ENCODE results near the gene CAST. TPM values are rescaled to one million over a fixed set of nuclear protein-coding genes. Genes with fewer than 3 reads are reported as not detected.

Gene CAST
- total and polyA plus RNA-seq, 10 donors, result 30.0 to 233 (median 185) TPM

GRCh38 chr5:96752341-96753016, 90.3 kb downstream of the CAST start:
- no peak for DNase-seq
- H3K36me3 ChIP-seq, result peaks cover 7 to 98% (median 80%) of the 10 kb centered on the region in 6 donors
- intact Hi-C loops (cut with DNase I; ENCODE audit: low total_unique reads), result loop anchor here (2.0 kb wide), 1 partner anchor 410 kb away; no protein-coding TSS in a partner anchor

GRCh38 chr5:96753017-96753397, 90.8 kb downstream of the CAST start:
- Histone ChIP-seq H3K36me3 (peaks cover 7 to 98% (median 79%) of the 10 kb centered on the region in 6 donors), H3K27me3 (replicated peaks in 1 of 7) (no peaks in the 10 kb centered on the region), H3K4me3 (no peak overlapping the region), H3K9me3 (no peaks in the 10 kb centered on the region), H3K4me1 (peaks cover 0 to 7% (median 0%) of the 10 kb centered on the region in 6 donors), H3K27ac (no peak overlapping the region)
- intact Hi-C loops (cut with DNase I; ENCODE audit: low total_unique reads), result loop anchor here (2.0 kb wide), 1 partner anchor 410 kb away; no protein-coding TSS in a partner anchor
- no peak for TF ChIP-seq POLR2AphosphoS5 (IDR thresholded peaks at IDR 0.05)
- no peak for TF ChIP-seq POLR2A (IDR thresholded peaks at IDR 0.05)
- TF ChIP-seq CTCF (IDR thresholded peaks at IDR 0.05 in 8 of 11, conservative IDR thresholded peaks at IDR 0.05 in 3 of 11), result no peak
- DNase-seq, result no peak
- WGBS, 5 donors, result 94 to 99% (median 95%) methylated on average over 4 of the region's 4 CpGs

More at GRCh38 chr5:96752341-96753016, 90.3 kb downstream of the CAST start:
- H3K27me3 ChIP-seq (replicated peaks in 1 of 7), result no peaks in the 10 kb centered on the region
- H3K4me1 ChIP-seq, result peaks cover 0 to 7% (median 0%) of the 10 kb centered on the region in 6 donors
- no peaks in the 10 kb centered on the region for H3K9me3 ChIP-seq
- H3K4me3 ChIP-seq, result no peak overlapping the region
- peak overlapping the region in 3 of 8 donors; percentile 25 to 46 (median 26) for H3K27ac ChIP-seq
- no peak for TF ChIP-seq POLR2AphosphoS5 (IDR thresholded peaks at IDR 0.05)
- peak; percentile 24 to 86 (median 72) for TF ChIP-seq CTCF (IDR thresholded peaks at IDR 0.05 in 8 of 11, conservative IDR thresholded peaks at IDR 0.05 in 3 of 11)

GRCh38 chr5:96753848-96754247, 91.7 kb downstream of the CAST start:
- WGBS, 5 donors, result 68 to 88% (median 77%) methylated on average over 4 of the region's 4 CpGs
- Histone ChIP-seq H3K27ac (no peak overlapping the region), H3K36me3 (peaks cover 7 to 98% (median 81%) of the 10 kb centered on the region in 6 donors), H3K9me3 (no peaks in the 10 kb centered on the region), H3K4me3 (no peak overlapping the region), H3K4me1 (peaks cover 0 to 7% (median 0%) of the 10 kb centered on the region in 6 donors), H3K27me3 (replicated peaks in 1 of 7) (no peaks in the 10 kb centered on the region)
- TF ChIP-seq POLR2A (IDR thresholded peaks at IDR 0.05), result no peak
- TF ChIP-seq POLR2AphosphoS5 (IDR thresholded peaks at IDR 0.05), result no peak
- TF ChIP-seq CTCF (IDR thresholded peaks at IDR 0.05 in 8 of 11, conservative IDR thresholded peaks at IDR 0.05 in 3 of 11), result no peak
- intact Hi-C loops (cut with DNase I; ENCODE audit: low total_unique reads), result loop anchor here (2.0 kb wide), 1 partner anchor 409 kb away; no protein-coding TSS in a partner anchor
- DNase-seq, result no peak

GRCh38 chr5:96755851-96756250, 93.7 kb downstream of the CAST start:
- peaks cover 7 to 98% (median 73%) of the 10 kb centered on the region in 6 donors for H3K36me3 ChIP-seq
- H3K27ac ChIP-seq, result no peak overlapping the region
- no peak for DNase-seq
- no peaks in the 10 kb centered on the region for H3K9me3 ChIP-seq
- H3K4me3 ChIP-seq, result no peak overlapping the region
- intact Hi-C loops (cut with DNase I; ENCODE audit: low total_unique reads), result no loop called here
- H3K4me1 ChIP-seq, result peaks cover 0 to 7% (median 0%) of the 10 kb centered on the region in 6 donors
- WGBS, 5 donors, result 73 to 96% (median 90%) methylated on average over 5 of the region's 5 CpGs
- no peaks in the 10 kb centered on the region for H3K27me3 ChIP-seq (replicated peaks in 1 of 7)
- TF ChIP-seq CTCF (IDR thresholded peaks at IDR 0.05 in 8 of 11, conservative IDR thresholded peaks at IDR 0.05 in 3 of 11), result no peak
- TF ChIP-seq POLR2AphosphoS5 (IDR thresholded peaks at IDR 0.05), result no peak
- no peak for TF ChIP-seq POLR2A (IDR thresholded peaks at IDR 0.05)

Measured in spleen (tissue), 11 donors.